HuH-7 (cell line): ENCODE results near the gene MAGI2.

Experiments
- DNase-seq: peaks from one replicate; pipeline ENCODE4 v3.0.0; 2011; ENCODE audit warnings: low spot score

Gene MAGI2

DNA sequence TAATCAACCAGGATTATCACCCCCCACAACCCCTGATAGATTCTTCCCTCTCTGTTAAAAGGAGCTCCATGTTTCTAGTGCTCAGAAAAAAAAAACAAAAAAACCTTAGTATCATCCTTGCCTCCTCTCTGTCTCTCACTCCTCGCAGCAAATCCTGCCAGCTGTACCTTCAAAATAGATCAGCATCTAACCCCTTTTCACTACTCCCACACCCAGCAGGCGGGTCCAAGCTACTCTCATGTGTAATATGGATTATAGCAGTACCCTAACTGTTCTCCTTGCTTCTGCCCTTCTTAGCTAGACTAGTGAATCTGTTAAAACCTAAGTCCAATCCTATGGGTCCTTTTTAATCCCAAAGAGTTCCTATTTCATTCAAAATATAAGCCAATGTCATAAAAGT is 667.4 kb downstream of the MAGI2 start:
- no peak for DNase-seq

GRCh38 chr7:78783179-78783962 is 670.1 kb downstream of the MAGI2 start:
- no peak for DNase-seq

- DNase-seq, result no peak
These were observed 672.9 kb downstream of the MAGI2 start for GRCh38 chr7:78780560-78780959.

DNA sequence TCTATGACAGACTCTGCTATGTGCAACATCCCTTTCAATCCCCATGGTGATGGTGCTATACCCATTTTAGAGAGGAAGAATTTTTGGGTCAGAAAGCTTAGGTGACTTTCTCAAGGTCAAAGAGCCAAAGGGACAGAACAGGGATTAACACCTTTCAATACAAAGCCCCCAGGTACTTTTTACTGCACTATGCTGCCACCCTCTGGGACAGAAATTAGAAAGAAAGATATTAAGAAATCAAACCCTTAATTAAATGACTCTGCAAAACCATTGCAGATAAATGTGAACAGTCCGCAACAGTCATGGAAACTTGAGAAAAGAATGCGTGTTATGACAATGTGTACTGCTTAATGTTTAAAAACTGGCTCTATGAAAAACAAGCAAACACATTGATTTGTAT is 673.7 kb downstream of the MAGI2 start:
- no peak for DNase-seq

- no peak for DNase-seq
These were observed 675.6 kb downstream of the MAGI2 start for GRCh38 chr7:78777829-78778228.

GRCh38 chr7:78770422-78771410 is 682.8 kb downstream of the MAGI2 start:
- no peak for DNase-seq

DNA sequence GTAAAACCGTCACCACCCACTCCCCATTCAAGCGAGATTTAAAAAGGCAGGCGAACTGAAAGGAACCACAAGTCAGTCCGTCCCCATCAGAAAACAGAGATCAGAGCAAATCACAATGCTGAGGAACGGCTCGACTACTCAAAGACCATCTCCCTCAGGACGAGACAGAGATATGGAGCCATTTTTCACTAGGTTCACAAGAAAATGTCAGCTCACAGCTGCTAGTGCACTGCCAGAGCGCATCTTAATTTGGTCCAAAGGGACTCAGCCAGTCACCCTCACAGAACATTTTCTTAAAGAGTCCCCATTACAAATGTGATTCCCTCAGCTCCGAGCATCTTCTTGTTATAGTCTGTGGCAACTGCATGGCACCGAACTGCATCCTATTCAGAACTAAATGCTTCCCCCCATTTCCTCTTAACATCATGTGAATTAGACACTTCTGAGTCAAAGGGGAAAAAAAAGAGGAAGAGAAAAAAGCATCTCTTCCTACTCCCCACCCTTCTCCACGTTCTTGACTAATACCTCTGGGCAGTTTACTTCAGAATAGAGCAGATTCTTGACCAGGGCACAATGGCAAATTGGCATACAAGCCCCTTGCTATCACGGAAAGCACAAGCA is 683.9 kb downstream of the MAGI2 start:
- no peak for DNase-seq

DNA sequence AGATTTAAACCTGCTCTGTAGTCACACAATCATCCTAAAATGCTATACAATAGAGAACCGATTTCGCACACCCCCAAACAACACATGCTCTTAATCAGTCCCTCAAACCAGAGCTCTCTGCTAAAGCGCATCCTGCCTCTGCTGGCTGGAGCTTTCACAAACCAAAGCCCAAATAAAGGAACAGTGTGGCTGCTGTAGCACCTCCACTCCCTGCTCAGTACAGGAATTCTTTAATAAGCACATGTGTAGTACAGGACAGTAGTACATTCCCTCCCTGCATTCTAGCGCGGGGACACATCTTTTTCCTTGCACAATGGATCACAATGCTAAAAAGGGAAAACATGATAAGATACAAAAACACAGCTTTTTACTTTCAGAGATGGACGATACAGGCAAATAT is 684.6 kb downstream of the MAGI2 start:
- no peak for DNase-seq

- DNase-seq, result no peak
These were observed 687.3 kb downstream of the MAGI2 start for GRCh38 chr7:78765943-78766729.

DNA sequence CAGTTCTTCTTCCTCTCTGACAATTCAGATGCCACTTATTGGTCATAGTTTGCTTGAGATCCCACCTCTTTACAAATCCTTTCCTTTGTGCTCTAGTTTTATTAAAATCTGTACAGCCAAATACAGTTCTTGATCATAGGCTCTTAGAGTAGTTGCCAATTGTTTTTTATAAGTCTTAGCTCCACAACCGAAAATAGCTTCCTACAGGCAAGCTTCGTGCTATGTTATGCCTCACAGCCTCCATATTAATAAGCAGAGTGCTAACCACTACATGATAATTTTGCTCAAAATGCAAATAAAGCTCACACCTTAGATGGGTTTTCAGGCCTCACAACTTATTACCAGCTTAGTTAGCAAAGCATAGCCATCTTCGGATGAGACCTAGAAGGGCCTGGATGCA is 688.9 kb downstream of the MAGI2 start:
- no peak for DNase-seq

- DNase-seq, result no peak
These were observed 690.8 kb downstream of the MAGI2 start for GRCh38 chr7:78762625-78763024.

DNA sequence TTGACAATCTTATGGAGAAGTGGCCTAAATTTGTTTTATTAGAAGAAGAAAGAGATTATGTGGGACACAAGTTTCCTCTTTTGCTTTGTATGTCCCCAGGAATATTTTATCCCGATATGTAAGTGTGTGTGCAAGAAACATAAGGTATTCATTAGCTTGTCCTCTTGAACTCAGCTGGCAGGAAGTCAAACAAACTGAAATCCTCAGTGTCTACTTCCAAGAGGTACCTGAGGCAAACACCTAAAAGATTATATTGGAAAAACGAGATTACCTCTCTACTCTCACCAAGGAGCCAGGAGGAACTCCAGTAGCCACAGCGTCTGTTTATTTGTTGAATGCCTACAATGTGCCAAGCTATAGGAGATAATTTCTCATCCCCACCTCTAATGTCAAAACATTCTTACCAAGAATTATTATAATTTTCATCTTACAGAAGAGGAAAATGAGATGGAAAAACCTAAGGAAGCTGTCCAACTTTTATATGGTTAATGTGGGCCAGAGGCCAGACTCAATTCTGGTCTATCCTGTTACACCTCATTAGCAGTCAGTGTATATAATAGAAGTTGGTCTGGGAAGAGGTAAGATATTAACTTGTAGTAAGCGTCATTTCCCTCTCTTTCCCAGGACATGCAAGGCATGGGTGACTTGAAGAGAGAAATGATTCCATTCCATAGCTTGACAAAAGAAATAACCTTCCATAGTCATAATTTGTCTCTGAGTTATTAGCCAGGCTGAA is 692.7 kb downstream of the MAGI2 start:
- DNase-seq, result no peak

- DNase-seq, result no peak
These were observed 700.9 kb downstream of the MAGI2 start for GRCh38 chr7:78752554-78752953.

GRCh38 chr7:78751253-78751652 is 702.2 kb downstream of the MAGI2 start:
- DNase-seq, result no peak

DNA sequence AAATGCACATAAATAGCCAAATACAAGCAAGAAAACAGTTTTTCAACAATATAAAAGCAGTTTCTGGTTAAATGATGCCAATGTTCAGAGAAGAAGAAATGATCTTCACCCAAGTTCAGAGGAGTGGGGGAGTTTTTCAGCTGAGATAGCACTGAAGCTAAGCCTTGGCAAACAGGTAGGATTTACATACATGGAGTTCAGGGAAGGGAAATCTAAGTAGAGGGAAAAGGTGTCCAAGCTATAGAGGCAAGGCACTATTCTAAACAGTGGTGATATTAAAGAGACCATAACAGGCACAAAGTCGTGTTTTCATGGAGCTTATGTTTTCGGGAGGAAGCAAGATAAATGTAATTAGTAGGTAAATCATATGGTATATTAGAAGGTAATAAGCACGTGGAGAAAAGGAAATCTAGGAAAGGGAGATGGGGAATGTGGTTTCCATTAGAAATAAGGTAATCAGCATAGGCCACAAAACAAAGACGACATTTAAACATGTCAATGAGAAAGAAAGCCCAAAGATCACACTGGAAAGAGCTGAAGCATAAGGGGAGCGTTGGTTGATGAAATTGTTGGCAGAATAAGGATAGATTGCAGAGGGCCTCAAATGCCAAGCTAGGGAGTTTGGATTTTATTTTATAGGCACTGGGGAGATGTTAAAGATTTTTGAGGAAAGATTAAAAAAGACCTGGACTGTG is 704.3 kb downstream of the MAGI2 start:
- no peak for DNase-seq

GRCh38 chr7:78747592-78747991 is 705.9 kb downstream of the MAGI2 start:
- no peak for DNase-seq

DNA sequence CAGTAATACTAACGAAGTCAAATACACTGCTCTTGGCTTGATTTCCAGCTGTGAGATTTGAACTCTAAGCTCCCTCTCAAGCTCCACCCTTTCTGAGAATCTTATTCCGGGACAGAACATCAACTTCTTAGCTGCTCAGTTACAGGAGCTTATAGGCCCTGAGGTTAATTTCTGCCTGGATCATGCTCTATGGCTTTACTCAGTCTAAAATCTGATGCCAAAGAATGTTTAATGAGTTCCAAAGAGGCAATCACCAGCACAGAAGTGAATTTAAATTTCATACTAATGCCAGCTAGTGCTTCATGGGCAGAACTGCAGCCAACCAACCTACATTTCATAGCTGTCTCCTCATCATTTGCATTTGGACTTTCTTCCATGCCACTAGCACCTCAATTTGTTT is 707.2 kb downstream of the MAGI2 start:
- DNase-seq, result no peak

DNA sequence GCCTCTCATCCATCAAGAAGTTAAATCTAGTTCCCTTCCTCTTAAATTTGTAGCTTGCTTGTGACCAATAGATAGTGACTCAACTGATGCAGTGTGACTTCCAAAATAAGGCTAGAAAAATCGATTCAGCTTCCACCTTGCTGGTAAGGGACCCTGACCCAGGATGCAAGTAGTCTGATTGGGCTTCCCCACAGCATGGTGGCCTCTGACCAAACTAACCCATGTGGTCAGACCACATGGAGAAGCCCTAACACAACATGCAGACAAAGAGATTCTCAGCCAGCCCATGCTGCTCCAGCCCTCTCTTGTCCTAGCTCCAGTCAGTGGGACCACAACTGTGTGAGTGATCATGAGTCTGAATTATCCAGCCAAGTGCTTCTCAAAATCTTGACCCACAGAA is 710.8 kb downstream of the MAGI2 start:
- DNase-seq, result no peak

- DNase-seq, result no peak
These were observed 716.9 kb downstream of the MAGI2 start for GRCh38 chr7:78736548-78736947.

GRCh38 chr7:78734626-78735025 is 718.8 kb downstream of the MAGI2 start:
- DNase-seq, result no peak

- DNase-seq, result no peak
These were observed 733.4 kb downstream of the MAGI2 start for GRCh38 chr7:78720066-78720465.
